OCI-LY7 (cell line): ENCODE data around the gene BLM.

Experiments
- CTCF ChIP-seq: fragments of 200-600 bp; sonication (generic); conservative IDR thresholded peaks from 2 replicates; pipeline ENCODE4 v1.5.1; 2014; ENCODE audit warnings: mild to moderate bottlenecking, antibody characterized with exemption, low read length, moderate library complexity, mixed read lengths
- EZH2phosphoT487 ChIP-seq: fragments of 200-600 bp; sonication (generic); IDR thresholded peaks from 2 replicates; pipeline ENCODE4 v1.6.1; 2018; ENCODE audit warnings: low read depth, borderline replicate concordance, mild to moderate bottlenecking, mixed run types, antibody characterized with exemption, low read length, moderate library complexity, mixed read lengths

- TF ChIP-seq CTCF (no peak), EZH2phosphoT487 (no peak)
Observed at GRCh38 chr15:90701880-90702630, 15.1 kb upstream of the BLM start.
